Measurements from ENCODE around the gene SHISA4.

Gene SHISA4

GRCh38 chr1:201882665-201883132 is 6.0 kb upstream of the SHISA4 start:
- DNase-seq (ENCODE audit: low spot score): peak; percentile 53

- DNase-seq (ENCODE audit: low spot score): no peak
Measured at GRCh38 chr1:201883266-201883665, 5.4 kb upstream of the SHISA4 start.

GRCh38 chr1:201883786-201884185 is 4.9 kb upstream of the SHISA4 start:
- peak; percentile 75 for DNase-seq (ENCODE audit: low spot score)

GRCh38 chr1:201884425-201884824 is 4.3 kb upstream of the SHISA4 start:
- DNase-seq (ENCODE audit: low spot score): peak; percentile 72

- peak; percentile 69 for DNase-seq (ENCODE audit: low spot score)
Measured at GRCh38 chr1:201885531-201886075, 3.1 kb upstream of the SHISA4 start.

- DNase-seq (ENCODE audit: low spot score): no peak
Measured at GRCh38 chr1:201886103-201886885, 2.4 kb upstream of the SHISA4 start.

GRCh38 chr1:201887116-201887866 is 1.4 kb upstream of the SHISA4 start:
- DNase-seq (ENCODE audit: low spot score): no peak

GRCh38 chr1:201889090-201889968 is 631 bp downstream of the SHISA4 start:
- DNase-seq (ENCODE audit: low spot score): no peak

GRCh38 chr1:201890223-201890622 is 1.5 kb downstream of the SHISA4 start:
- DNase-seq (ENCODE audit: low spot score): no peak

- no peak for DNase-seq (ENCODE audit: low spot score)
Measured at GRCh38 chr1:201890806-201891450, 2.2 kb downstream of the SHISA4 start.

- DNase-seq (ENCODE audit: low spot score): no peak
Measured at GRCh38 chr1:201891451-201892045, 2.9 kb downstream of the SHISA4 start.

GRCh38 chr1:201892211-201892610 is 3.5 kb downstream of the SHISA4 start:
- no peak for DNase-seq (ENCODE audit: low spot score)

- no peak for DNase-seq (ENCODE audit: low spot score)
Measured at GRCh38 chr1:201893431-201893830, 4.7 kb downstream of the SHISA4 start.

GRCh38 chr1:201894343-201895119 is 5.8 kb downstream of the SHISA4 start:
- no peak for DNase-seq (ENCODE audit: low spot score)

- no peak for DNase-seq (ENCODE audit: low spot score)
Measured at GRCh38 chr1:201895120-201895665, 6.5 kb downstream of the SHISA4 start.

- peak; percentile 85 for DNase-seq (ENCODE audit: low spot score)
Measured at GRCh38 chr1:201895913-201896807, 7.5 kb downstream of the SHISA4 start.

GRCh38 chr1:201896951-201897391 is 8.3 kb downstream of the SHISA4 start:
- DNase-seq (ENCODE audit: low spot score): no peak

GRCh38 chr1:201898240-201898894 is 9.7 kb downstream of the SHISA4 start:
- no peak for DNase-seq (ENCODE audit: low spot score)
